Measurements from ENCODE around the gene RIMBP3B.
"Not testable (repeated sequence)": the region's sequence is repeated elsewhere in the genome, so short reads cannot be mapped to it uniquely, and the experiment has no call there.

The RIMBP3B gene

GRCh38 chr22:21416375-21416774, 32.8 kb downstream of the RIMBP3B start:
- DNase-seq (ENCODE audit: low spot score), result not testable (repeated sequence)

GRCh38 chr22:21417227-21417746, 33.7 kb downstream of the RIMBP3B start, which contains the start of gene HIC2:
Gene HIC2 (plus strand): TSS chr22:21417371. CDS start chr22:21442832, 25,461 bp downstream.
- not testable (repeated sequence) for DNase-seq (ENCODE audit: low spot score)

DNA sequence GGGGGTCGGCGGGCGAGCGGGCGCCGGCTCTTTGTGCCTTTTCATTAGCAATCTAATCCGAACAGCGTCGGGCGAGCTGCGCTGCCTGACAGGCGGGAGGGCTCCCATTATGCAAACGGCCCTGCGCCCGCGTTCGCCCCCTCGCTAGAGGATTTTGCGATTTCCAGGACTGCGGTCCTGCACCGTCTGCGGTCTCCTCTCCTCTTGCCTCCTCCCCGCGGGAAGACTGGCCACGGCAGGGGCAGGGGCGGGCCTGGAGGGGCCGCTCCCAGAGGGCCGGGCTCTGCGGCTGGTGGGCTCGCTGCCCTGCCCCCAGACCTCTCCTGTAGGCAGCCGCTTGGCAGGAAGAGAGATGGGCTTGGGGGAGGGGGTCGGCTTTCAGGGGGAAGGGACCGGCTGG, 34.3 kb downstream of the RIMBP3B start:
- DNase-seq (ENCODE audit: low spot score), result not testable (repeated sequence)

DNA sequence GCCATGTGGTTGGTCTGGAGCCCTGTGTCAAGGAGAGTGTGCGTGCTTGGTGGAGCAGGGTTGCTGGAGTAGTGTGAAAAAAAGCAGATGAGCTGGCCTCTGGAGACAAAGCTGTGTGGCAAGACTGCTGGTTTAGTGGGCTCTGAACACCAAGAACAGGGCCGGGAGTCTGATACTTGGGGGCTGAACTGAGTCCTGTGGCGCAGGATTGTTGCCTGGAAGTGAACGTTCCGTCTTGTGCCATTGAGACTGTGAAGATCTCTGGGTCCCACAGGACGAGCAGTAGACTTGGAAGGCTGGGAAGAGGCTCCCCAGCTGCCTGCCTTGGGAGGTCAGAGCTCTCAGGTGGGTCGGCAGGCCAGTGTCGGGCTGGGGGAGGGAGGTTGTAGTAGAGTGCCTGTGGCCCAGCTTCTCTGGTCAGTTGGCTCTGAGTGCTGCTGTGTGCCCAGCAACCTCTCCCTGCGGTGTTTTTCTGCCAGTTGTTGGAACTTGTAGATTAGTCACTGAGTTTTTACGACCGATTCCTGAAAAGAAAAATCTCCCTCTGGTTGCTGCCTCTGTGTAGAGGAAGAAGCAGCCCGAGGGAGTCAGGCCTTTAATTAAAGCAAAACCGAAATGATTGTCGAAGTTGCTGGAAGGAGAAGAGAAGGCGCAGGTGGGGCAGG, 35.6 kb downstream of the RIMBP3B start:
- DNase-seq (ENCODE audit: low spot score), result not testable (repeated sequence)

- DNase-seq (ENCODE audit: low spot score), result not testable (repeated sequence)
Measured at GRCh38 chr22:21420180-21420763, 36.7 kb downstream of the RIMBP3B start.

DNA sequence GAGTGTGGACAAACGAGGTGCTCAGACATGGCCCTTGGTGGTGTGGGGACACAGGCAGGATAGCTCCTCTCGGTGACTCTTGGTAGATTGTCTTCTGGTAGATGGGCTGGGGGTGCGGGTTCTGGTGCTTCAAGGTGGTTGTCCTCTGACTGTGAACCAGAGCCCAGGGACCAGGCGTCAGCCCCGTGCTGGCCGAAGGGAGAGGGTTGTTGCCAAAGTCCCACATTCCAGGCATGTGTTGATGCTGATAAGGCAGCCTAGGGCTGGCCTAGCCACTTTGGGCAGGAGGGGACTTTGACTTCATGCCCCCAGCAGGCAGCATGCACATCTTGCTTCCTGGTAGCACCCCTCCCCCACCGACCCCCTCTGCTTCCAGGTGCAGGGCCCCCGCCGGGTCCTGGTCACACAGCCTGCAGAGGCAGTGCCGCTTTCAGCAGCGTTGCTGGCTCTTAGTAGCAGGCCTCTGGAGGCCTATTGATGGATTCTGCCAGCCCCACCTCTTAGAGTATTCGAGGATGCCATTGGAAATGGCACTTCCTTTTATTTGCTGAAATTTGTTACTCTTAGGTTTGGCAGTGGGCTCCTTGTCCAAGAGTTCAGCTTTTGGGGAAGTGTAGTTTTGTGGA, 40.6 kb downstream of the RIMBP3B start:
- not testable (repeated sequence) for DNase-seq (ENCODE audit: low spot score)

GRCh38 chr22:21434378-21435233, 51.1 kb downstream of the RIMBP3B start:
- not testable (repeated sequence) for DNase-seq (ENCODE audit: low spot score)

GRCh38 chr22:21435998-21436810, 52.7 kb downstream of the RIMBP3B start:
- not testable (repeated sequence) for DNase-seq (ENCODE audit: low spot score)

GRCh38 chr22:21438013-21438412, 54.5 kb downstream of the RIMBP3B start:
- not testable (repeated sequence) for DNase-seq (ENCODE audit: low spot score)

Measured in kidney tubule cell (primary cell).